ENCODE measurements around the gene PSMB3. TPM values are rescaled to one million over a fixed set of nuclear protein-coding genes. Genes with fewer than 3 reads are reported as not detected.
"Not testable (repeated sequence)": the region's sequence is repeated elsewhere in the genome, so short reads cannot be mapped to it uniquely, and the experiment has no call there.

Gene PSMB3
- total and polyA plus RNA-seq, 11 donors: 145 to 305 (median 199) TPM

GRCh38 chr17:38779965-38780752 is 27.6 kb downstream of the PSMB3 start:
- no peak for TF ChIP-seq POLR2A (IDR thresholded peaks at IDR 0.05)
- no peak for TF ChIP-seq CTCF (IDR thresholded peaks at IDR 0.05)
- DNase-seq (no peak), ATAC-seq (no peak)
- H3K27me3 ChIP-seq: no peaks in the 10 kb centered on the region
- 84 to 88% (median 88%) methylated on average over 23 of the region's 23 CpGs for WGBS, 4 donors
- H3K36me3 ChIP-seq: peaks cover 3 to 100% (median 100%) of the 10 kb centered on the region in 9 donors
- H3K4me1 ChIP-seq: no peaks in the 10 kb centered on the region
- no peak overlapping the region for H3K4me3 ChIP-seq
- no peaks in the 10 kb centered on the region for H3K9me3 ChIP-seq
- H3K27ac ChIP-seq: no peak overlapping the region
- intact Hi-C loops (cut with DNase I): no loop called here

DNA sequence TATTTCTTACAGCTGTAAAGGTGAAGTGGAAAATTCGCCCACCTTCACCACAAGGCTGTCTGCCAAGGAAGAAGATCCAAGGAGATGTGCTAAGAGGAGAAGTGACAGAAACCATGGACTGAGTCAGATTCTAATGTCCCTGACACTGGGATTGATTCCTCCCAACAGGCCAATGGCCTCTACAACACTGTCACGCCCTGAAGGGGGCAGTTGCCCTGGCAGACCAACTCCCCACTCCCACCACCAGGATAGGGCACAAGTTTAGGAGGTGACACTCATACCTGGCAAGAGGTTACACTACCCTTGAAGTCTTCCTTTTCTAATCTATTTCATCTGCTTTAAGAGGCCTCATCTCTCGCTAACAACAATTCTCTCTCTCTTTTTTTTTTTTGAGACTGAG is 30.7 kb downstream of the PSMB3 start:
- H3K4me3 ChIP-seq: no peak overlapping the region
- intact Hi-C loops (cut with DNase I): no loop called here
- no peak overlapping the region for H3K27ac ChIP-seq
- no peak for DNase-seq
- WGBS, 4 donors: 90 to 97% (median 93%) methylated on average over 3 of the region's 3 CpGs
- TF ChIP-seq CTCF (IDR thresholded peaks at IDR 0.05): no peak
- TF ChIP-seq POLR2A (IDR thresholded peaks at IDR 0.05): no peak
- ATAC-seq: no peak
- no peaks in the 10 kb centered on the region for H3K27me3 ChIP-seq
- H3K36me3 ChIP-seq: peaks cover 3 to 90% (median 86%) of the 10 kb centered on the region in 9 donors
- H3K9me3 ChIP-seq: no peaks in the 10 kb centered on the region
- H3K4me1 ChIP-seq: no peaks in the 10 kb centered on the region

DNA sequence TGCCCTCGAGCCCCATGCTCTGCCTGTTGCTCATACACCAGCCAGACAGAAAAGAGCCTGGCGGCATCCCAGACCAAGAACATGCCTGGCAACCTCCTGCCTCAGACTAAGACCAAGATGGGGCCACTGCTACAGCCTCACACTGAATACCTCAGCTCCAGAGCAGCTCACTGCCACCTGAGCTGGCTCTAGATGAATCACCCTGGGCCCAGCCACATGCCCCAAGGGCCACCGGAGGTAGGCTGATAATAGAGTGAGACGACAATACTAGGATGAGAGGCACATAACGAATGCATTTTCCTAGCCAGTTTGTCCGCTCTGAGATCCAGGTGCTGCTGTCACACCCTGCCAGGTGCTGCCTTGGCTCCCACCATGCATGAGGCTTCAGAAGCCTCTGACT is 33.8 kb downstream of the PSMB3 start:
- no peak overlapping the region for H3K27ac ChIP-seq
- H3K9me3 ChIP-seq: no peaks in the 10 kb centered on the region
- intact Hi-C loops (cut with DNase I): no loop called here
- no peak overlapping the region for H3K4me3 ChIP-seq
- no peak for TF ChIP-seq CTCF (IDR thresholded peaks at IDR 0.05)
- TF ChIP-seq POLR2A (IDR thresholded peaks at IDR 0.05): no peak
- H3K27me3 ChIP-seq: no peaks in the 10 kb centered on the region
- ATAC-seq (no peak), DNase-seq (no peak)
- H3K36me3 ChIP-seq: peaks cover 0 to 61% (median 54%) of the 10 kb centered on the region in 9 donors
- 79 to 100% (median 84%) methylated on average over 3 to 6 of the region's 6 CpGs for WGBS, 4 donors
- peaks cover 0 to 22% (median 9%) of the 10 kb centered on the region in 12 donors for H3K4me1 ChIP-seq

DNA sequence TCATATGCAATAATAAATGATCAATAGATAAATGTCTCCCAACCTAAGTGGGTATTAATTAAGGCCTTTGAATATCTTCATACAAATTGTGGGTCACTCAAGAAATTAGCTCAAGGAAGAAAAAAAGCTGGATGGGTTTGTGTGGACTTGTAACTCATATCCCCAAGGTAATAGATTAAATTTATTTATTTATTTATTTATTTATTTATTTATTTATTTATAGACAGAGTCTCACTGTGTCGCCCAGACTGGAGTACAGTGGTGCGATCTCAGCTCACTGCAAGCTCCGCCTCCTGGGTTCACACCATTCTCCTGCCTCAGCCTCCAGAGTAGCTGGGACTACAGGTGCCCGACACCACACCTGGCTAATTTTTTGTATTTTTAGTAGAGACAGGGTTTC is 35.5 kb downstream of the PSMB3 start:
- H3K27me3 ChIP-seq; H3K27ac ChIP-seq; H3K4me3 ChIP-seq; ATAC-seq; H3K9me3 ChIP-seq; intact Hi-C loops (cut with DNase I); DNase-seq: not testable (repeated sequence)
- Histone ChIP-seq H3K4me1 (peaks cover 0 to 22% (median 9%) of the 10 kb centered on the region in 12 donors), H3K36me3 (peaks cover 0 to 55% (median 44%) of the 10 kb centered on the region in 9 donors)
- WGBS, 4 donors: 90 to 97% (median 95%) methylated on average over 4 of the region's 4 CpGs
